ENCODE data around the gene CALB2.

Gene CALB2

GRCh38 chr16:71399801-71400563 lies 41.5 kb downstream of the CALB2 start:
- no peak for DNase-seq

- no peak for DNase-seq
Observed at GRCh38 chr16:71402007-71402406, 43.5 kb downstream of the CALB2 start.

GRCh38 chr16:71402674-71403073 lies 44.2 kb downstream of the CALB2 start:
- no peak for DNase-seq

DNA sequence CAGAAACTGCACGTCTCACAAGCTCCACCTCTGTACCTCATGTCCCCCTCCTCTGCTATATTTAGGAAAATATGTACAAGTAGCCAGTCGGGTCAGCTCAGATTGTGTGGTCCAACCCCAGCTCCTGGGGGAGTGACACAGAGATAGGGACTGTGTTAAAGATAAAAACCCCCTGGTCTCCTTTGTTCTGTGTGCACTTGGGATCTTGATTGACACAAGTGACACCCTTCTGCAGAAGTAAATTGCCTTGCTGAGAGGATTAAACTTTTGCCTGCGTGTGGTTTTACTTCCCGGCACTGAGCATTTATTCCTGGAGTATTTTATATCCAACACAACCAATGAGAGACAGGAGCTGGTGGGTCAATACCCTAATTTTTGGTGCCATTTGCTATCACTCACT lies 45.8 kb downstream of the CALB2 start:
- DNase-seq = no peak

- DNase-seq = no peak
Observed at GRCh38 chr16:71406316-71406715, 47.8 kb downstream of the CALB2 start.

- DNase-seq = no peak
Observed at GRCh38 chr16:71406724-71407123, 48.2 kb downstream of the CALB2 start.

GRCh38 chr16:71407731-71408130 lies 49.2 kb downstream of the CALB2 start:
- DNase-seq = no peak

DNA sequence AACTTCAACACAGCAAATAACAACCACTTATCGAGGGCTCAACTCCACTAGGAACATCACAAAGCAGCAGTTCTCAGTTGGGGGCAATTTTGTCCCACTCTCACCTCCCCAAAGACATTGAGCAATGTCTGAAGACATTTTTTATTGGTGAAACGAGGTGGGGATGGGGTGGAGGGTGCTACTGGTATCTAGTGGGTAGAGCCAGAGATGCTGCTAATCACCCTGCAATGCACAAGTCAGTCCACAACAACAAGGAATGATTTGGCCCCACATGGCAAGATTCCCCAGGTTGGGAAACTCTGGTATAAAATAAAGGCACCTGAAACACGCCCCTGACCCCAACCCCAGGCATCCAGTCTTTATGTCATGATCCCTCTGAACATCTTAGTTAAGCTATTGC lies 50.0 kb downstream of the CALB2 start:
- DNase-seq = no peak

- DNase-seq = no peak
Observed at GRCh38 chr16:71409011-71409775, 50.7 kb downstream of the CALB2 start.

DNA sequence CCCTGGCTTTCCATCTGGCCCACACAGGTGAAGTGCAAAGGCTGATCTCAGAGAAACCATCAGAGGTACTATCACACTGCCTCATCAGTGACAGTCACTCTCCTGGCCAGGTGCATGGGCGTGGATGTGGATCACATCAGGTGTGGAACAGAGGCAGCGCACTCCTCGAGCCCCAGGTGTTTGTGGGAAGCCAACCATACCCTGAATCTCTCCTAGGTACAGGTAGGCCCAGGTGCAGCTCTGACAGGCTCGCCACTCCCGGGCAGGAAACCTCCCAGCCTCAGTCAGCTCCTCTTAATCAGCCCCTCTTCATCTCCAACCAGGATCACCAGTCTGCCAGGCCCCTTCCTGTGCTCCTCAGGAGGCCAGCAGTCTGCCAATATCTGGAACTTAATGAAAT lies 51.6 kb downstream of the CALB2 start:
- DNase-seq = no peak

GRCh38 chr16:71412270-71413160 lies 54.0 kb downstream of the CALB2 start:
- DNase-seq = peak; percentile 77

GRCh38 chr16:71413341-71413740 lies 54.8 kb downstream of the CALB2 start:
- no peak for DNase-seq

DNA sequence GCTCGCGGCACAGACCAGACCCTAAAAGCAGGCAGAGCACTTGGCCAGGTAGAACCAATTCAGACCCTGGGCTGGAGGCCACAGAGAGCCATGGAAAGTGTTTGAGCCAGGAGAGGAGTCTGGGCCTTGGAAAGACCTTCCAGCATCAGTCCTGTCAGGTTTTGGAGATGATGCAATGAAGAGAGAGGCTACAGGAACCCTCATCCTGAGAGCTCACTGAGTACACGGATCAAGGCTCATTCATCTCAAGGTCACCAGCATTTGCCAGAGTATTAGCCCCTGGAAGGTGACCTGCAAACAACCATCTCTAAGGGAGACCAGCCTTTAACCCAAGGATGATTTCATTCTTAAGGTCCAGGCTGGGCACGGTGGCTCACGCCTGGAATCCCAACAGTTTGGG lies 55.5 kb downstream of the CALB2 start:
- DNase-seq = no peak

- peak; percentile 20 for DNase-seq
Observed at GRCh38 chr16:71421911-71422310, 63.4 kb downstream of the CALB2 start.

DNA sequence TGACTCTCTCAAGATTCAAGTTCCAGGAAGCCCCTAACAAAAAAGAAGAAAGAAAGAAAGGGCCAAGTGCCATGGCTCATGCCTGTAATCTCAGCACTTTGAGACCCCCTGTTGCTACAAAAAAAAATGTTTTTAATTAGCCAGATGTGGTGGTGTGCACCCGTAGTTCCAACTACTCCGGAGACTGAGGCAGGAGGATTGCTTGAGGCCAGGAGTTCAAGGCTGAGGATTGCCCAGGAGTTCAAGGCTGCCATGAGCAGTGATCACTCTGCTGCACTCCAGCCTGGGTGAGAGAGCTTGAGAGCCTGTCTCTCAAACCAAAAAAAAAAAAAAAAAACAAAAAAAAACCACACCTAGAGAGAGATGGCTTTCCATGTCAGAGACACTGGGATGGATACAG lies 64.5 kb downstream of the CALB2 start:
- no peak for DNase-seq

DNA sequence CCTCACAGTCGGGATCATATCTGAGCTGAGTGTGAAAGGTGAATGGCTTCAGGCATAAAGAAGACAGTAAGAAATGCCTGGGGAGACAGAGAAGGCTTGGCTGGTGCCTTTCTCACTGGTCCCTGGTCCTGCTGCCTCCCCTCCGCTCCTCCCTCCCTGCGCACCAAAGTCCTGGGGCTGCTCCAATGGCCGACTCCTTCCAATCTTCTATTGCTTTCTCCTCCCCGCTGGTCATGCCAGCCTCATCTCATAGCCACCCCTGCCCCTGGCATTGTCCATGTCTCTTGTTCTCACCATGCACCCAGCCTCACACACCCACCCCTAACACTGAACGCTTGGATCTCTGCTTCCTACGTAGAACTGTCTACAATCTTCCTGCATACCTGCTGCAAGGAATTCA lies 65.3 kb downstream of the CALB2 start:
- DNase-seq = no peak

DNA sequence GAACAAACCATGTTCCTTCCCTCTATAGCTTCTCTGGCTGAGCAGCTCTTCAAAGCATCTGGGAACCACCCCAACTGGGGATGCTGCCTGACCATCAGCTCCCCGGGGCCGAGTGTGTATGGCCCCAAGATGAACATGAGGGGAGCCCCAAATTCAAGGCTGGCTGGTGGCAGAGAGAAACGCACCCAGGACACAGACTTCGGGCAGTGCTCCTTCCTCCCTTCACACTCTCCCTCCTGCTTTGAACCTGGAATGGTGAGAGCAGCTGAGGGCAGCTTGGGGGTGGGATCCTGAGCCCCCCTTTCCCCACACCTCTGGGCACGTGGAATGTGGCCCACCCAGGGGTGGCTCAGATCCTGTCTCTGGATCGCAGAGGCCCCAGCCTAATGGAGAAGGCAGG lies 66.1 kb downstream of the CALB2 start:
- DNase-seq = no peak

DNA sequence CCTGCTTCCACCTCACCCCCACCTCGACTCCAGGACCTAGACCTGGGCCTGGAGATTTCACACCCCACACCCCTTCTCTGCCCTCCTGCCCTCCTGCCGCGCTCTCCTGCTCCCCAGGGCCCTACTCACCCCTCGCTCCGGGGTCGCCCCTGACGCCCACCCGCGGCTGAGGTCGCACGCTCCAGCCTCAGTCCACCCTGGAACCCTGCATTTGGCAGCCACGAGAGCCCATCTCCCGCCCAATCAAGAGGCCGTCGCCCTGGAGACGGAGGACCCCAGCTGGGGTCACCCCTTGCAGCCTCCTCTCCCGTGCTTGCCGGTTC lies 67.2 kb downstream of the CALB2 start:
- no peak for DNase-seq

- peak; percentile 71 for DNase-seq
Observed at GRCh38 chr16:71426069-71426879, 67.8 kb downstream of the CALB2 start.

GRCh38 chr16:71426880-71427615 lies 68.5 kb downstream of the CALB2 start:
- DNase-seq = no peak

- DNase-seq = no peak
Observed at GRCh38 chr16:71428385-71428784, 69.9 kb downstream of the CALB2 start.

DNA sequence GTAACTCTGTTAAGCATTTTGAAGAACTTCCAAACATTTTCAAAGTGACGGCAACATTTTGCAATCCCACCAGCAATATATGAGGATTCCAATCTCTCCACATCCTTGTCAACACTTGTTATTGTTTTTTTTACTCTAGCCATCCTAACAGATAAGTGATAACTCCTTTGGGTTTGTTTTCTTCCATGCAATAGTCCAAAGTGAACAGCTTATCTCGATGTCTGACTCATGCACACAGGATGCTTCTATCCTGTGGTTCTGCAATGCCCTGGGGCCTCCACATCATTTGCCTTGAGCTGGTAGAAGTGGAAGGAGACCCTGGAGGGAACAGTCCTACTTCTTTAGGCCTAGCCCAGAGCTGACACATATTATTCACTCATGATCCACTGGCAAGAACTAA lies 70.4 kb downstream of the CALB2 start:
- no peak for DNase-seq

All from NCI-H2171 treated with DMSO at 0.1 percent for 48 hours (cell line).